GM12874 (cell line): ENCODE measurements around the gene DOCK3.

Experiments used
- CTCF ChIP-seq: IDR thresholded peaks from 2 replicates; pipeline ENCODE4 v1.5.1; 2011; ENCODE audit warnings: low read depth, mild to moderate bottlenecking, control low read depth, low read length, moderate library complexity; ENCODE audit not compliant: insufficient read depth

Gene DOCK3

DNA sequence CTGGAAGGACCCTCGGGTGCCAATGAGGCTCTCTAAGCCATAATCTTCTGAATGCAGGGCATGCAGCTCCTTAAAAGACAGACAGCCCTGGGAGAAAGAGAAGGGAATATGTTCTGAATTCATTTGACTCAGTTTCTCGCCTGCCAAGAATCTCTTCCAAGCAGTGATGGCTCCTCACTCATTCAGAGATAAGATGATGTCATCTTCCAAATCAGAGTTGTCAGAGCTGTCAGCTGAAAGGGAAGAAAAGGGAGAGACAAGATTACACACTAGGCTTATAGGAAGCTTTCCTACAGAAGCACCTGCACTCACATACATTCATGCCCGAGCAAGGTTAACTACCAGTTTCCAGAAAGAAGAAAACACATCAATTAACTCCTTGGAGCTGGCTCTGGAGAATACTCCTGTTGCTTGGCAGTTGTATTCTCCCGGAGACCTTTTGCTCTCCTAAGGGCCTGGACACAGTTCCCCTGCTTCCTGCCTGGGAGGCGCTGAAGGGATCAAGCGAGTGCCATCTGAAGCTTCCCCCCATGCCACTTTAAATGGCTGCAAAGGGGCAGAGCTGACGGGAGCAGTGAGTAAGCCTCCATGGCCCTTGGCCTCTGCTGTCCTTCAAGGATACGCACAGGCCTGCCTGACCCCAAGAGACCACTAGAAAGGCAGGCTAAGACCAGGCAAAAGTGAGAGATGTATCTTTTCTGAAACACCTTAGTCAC lies 724.0 kb downstream of the DOCK3 start:
- no peak for TF ChIP-seq CTCF

- no peak for TF ChIP-seq CTCF
These were observed 725.4 kb downstream of the DOCK3 start for GRCh38 chr3:51400166-51400565.

- TF ChIP-seq CTCF: no peak
These were observed 727.0 kb downstream of the DOCK3 start for GRCh38 chr3:51401735-51402134.

GRCh38 chr3:51403675-51404074 lies 728.9 kb downstream of the DOCK3 start:
- no peak for TF ChIP-seq CTCF

DNA sequence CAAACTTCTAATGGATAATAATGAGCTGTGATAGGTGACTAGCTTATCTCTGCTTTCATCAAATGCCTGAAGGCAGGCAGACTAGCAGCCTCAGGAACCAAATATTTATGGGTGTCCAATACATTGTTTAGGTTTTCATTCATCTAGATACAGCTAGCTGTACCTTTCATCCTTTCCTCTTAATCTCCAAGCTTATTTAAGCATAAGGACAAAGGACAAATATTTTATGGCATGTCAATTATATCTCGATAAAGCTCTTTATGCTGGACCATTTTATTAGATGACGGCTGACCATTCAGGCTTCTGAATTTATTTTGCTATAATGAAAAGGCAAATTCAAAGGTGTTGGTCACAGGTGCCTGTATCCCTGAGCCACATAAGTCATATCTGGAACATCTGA lies 733.3 kb downstream of the DOCK3 start:
- TF ChIP-seq CTCF: no peak

- TF ChIP-seq CTCF: no peak
These were observed 734.1 kb downstream of the DOCK3 start for GRCh38 chr3:51408813-51409212.

GRCh38 chr3:51422211-51422610 lies 747.5 kb downstream of the DOCK3 start:
- TF ChIP-seq CTCF: no peak
